DOHH2 (cell line): ENCODE results near the gene SEMA6A.

ENCODE experiments used
- H3F3A ChIP-seq: fragments of 200-600 bp; sonication (generic), shearing (Covaris generic); 2 replicates; pipeline ENCODE4 v1.6.0; 2016; ENCODE audit warnings: antibody characterized with exemption, mild to moderate bottlenecking; ENCODE audit not compliant: control insufficient read depth, insufficient read depth
- H3K27ac ChIP-seq: fragments of 200-600 bp; sonication (generic); 2 replicates; pipeline ENCODE4 v1.5.1; 2014; ENCODE audit warnings: low read depth, mild to moderate bottlenecking, low read length, moderate library complexity
- H3K27me3 ChIP-seq: fragments of 200-600 bp; sonication (generic); 2 replicates; pipeline ENCODE4 v1.6.1; 2014; ENCODE audit warnings: mild to moderate bottlenecking, low read length, mixed read lengths; ENCODE audit not compliant: control insufficient read depth
- H3K36me3 ChIP-seq: fragments of 200-600 bp; sonication (generic); 2 replicates; pipeline ENCODE4 v1.6.1; 2014; ENCODE audit warnings: mild to moderate bottlenecking, low read length, moderate library complexity, mixed read lengths; ENCODE audit not compliant: control insufficient read depth
- H3K4me1 ChIP-seq: fragments of 200-600 bp; sonication (generic); 2 replicates; pipeline ENCODE4 v1.6.1; 2014; ENCODE audit warnings: mild to moderate bottlenecking, low read length, mixed read lengths; ENCODE audit not compliant: control insufficient read depth
- H3K4me2 ChIP-seq: fragments of 200-600 bp; sonication (generic); 2 replicates; pipeline ENCODE4 v1.6.0; 2014; ENCODE audit warnings: mild to moderate bottlenecking, low read length, moderate library complexity
- H3K4me3 ChIP-seq: fragments of 200-600 bp; sonication (generic); 2 replicates; pipeline ENCODE4 v1.5.1; 2014; ENCODE audit warnings: mild to moderate bottlenecking, low read length, mixed read lengths
- H3K79me2 ChIP-seq: fragments of 200-600 bp; sonication (generic); 2 replicates; pipeline ENCODE4 v1.6.1; 2014; ENCODE audit warnings: mild to moderate bottlenecking, low read length, mixed read lengths; ENCODE audit not compliant: control insufficient read depth
- H3K9me2 ChIP-seq: fragments of 200-600 bp; sonication (generic); replicated peaks from 2 replicates; pipeline ENCODE4 v1.6.1; 2014; ENCODE audit warnings: mild to moderate bottlenecking, low read length, mixed read lengths; ENCODE audit not compliant: control insufficient read depth
- H3K9me3 ChIP-seq: fragments of 200-600 bp; sonication (generic); 2 replicates; pipeline ENCODE4 v1.6.1; 2014; ENCODE audit warnings: antibody characterized with exemption, low read length, mixed read lengths; ENCODE audit not compliant: control insufficient read depth, insufficient read depth
- H4K20me1 ChIP-seq: fragments of 200-600 bp; sonication (generic); 2 replicates; pipeline ENCODE4 v1.6.0; 2014; ENCODE audit warnings: low read depth, mild to moderate bottlenecking, antibody characterized with exemption, low read length, moderate library complexity; ENCODE audit not compliant: control insufficient read depth, insufficient read depth
- EZH2phosphoT487 ChIP-seq: fragments of 200-600 bp; sonication (generic); IDR thresholded peaks from 2 replicates; pipeline ENCODE4 v1.6.1; 2017; ENCODE audit warnings: borderline replicate concordance, mild to moderate bottlenecking, antibody characterized with exemption, low read length, moderate library complexity, mixed read lengths
- TF ChIP-seq, protein P1 (sequence below): fragments of 200-600 bp; sonication (generic); IDR thresholded peaks from one replicate; pipeline ENCODE4 v1.5.1; 2014; ENCODE audit warnings: antibody characterized with exemption, mild to moderate bottlenecking, low read depth, low read length; ENCODE audit not compliant: poor library complexity, severe bottlenecking

Gene SEMA6A

DNA sequence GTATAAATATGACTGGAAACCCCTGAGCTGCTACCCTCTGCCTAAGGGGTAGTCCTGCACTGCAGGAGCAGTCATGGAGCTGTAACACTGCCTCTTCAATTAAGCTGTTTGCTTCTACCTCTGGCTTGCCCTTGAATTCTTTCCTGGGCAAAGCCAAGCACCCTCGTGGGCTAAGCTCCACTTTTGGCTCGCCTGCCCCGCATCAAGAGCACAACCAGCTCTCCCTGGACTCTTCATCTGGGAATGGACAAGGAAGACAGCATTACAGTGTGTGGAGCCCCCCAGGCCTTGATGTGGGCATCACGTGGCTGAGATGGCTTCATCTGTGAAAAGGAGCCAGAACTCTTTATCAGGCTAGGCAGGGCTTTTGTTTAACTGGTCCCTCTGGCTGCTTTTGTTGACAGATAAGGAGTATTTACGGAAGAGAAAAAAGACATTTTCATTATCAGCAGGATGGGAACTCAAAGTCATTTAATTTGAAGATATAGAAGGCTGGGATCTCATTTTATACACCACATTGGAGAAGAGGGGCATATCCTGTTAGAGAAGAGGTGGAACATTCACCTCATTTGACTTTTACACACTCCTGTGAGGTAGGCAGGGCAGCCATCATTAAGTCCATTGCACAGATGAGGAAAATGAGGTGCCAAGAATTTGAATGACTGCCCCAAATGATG is 137.8 kb downstream of the SEMA6A start:
- H3K4me2 ChIP-seq: no peak overlapping the region
- H3K27ac ChIP-seq: no peak overlapping the region
- no peaks in the 10 kb centered on the region for H3F3A ChIP-seq
- no peaks in the 10 kb centered on the region for H3K36me3 ChIP-seq
- no peaks in the 10 kb centered on the region for H3K4me1 ChIP-seq
- TF ChIP-seq, protein P1, sequence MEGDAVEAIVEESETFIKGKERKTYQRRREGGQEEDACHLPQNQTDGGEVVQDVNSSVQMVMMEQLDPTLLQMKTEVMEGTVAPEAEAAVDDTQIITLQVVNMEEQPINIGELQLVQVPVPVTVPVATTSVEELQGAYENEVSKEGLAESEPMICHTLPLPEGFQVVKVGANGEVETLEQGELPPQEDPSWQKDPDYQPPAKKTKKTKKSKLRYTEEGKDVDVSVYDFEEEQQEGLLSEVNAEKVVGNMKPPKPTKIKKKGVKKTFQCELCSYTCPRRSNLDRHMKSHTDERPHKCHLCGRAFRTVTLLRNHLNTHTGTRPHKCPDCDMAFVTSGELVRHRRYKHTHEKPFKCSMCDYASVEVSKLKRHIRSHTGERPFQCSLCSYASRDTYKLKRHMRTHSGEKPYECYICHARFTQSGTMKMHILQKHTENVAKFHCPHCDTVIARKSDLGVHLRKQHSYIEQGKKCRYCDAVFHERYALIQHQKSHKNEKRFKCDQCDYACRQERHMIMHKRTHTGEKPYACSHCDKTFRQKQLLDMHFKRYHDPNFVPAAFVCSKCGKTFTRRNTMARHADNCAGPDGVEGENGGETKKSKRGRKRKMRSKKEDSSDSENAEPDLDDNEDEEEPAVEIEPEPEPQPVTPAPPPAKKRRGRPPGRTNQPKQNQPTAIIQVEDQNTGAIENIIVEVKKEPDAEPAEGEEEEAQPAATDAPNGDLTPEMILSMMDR: no peak
- no peaks in the 10 kb centered on the region for H3K27me3 ChIP-seq
- no peaks in the 10 kb centered on the region for H3K79me2 ChIP-seq
- H3K4me3 ChIP-seq: no peak overlapping the region
- H3K9me3 ChIP-seq: no peaks in the 10 kb centered on the region
- no peaks in the 10 kb centered on the region for H3K9me2 ChIP-seq
- H4K20me1 ChIP-seq: no peaks in the 10 kb centered on the region

DNA sequence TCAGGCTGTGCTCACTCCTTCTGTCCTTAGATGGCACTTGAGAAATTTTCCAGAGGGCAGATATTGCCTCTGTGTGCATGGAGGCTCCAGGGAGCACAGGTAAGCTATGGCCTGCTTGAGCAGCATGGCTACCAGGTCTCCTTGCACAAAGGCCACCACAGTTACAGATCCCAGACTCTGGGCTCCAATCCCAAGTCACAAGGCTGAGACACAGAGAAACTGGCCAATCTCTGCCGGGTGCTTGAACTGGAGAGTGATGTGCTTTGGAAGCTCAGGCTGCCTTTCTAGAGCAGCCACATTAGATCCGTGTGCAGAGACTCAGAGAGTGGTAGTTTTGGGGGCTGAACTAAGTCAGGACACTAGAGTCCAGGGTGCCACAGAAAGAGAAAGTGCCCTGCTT is 145.7 kb downstream of the SEMA6A start:
- no peak overlapping the region for H3K4me3 ChIP-seq
- no peaks in the 10 kb centered on the region for H3K79me2 ChIP-seq
- no peaks in the 10 kb centered on the region for H3F3A ChIP-seq
- no peak overlapping the region for H3K4me2 ChIP-seq
- no peaks in the 10 kb centered on the region for H3K4me1 ChIP-seq
- H4K20me1 ChIP-seq: no peaks in the 10 kb centered on the region
- no peaks in the 10 kb centered on the region for H3K9me3 ChIP-seq
- H3K27ac ChIP-seq: no peak overlapping the region
- no peaks in the 10 kb centered on the region for H3K9me2 ChIP-seq
- H3K27me3 ChIP-seq: no peaks in the 10 kb centered on the region
- H3K36me3 ChIP-seq: no peaks in the 10 kb centered on the region
- TF ChIP-seq, protein P1: no peak
- TF ChIP-seq EZH2phosphoT487: no peak

- TF ChIP-seq, protein P1: no peak
- TF ChIP-seq EZH2phosphoT487: no peak
- Histone ChIP-seq H3K36me3 (no peaks in the 10 kb centered on the region), H3K4me3 (no peak overlapping the region)
These were observed 146.2 kb downstream of the SEMA6A start for GRCh38 chr5:116428413-116428812.

More at GRCh38 chr5:116428413-116428812, 146.2 kb downstream of the SEMA6A start:
- no peaks in the 10 kb centered on the region for H4K20me1 ChIP-seq
- no peaks in the 10 kb centered on the region for H3F3A ChIP-seq
- no peaks in the 10 kb centered on the region for H3K9me2 ChIP-seq
- H3K79me2 ChIP-seq: no peaks in the 10 kb centered on the region
- H3K27me3 ChIP-seq: no peaks in the 10 kb centered on the region
- no peak overlapping the region for H3K4me2 ChIP-seq
- H3K9me3 ChIP-seq: no peaks in the 10 kb centered on the region
- no peak overlapping the region for H3K27ac ChIP-seq
- no peaks in the 10 kb centered on the region for H3K4me1 ChIP-seq
